Gastroesophageal sphincter (tissue), 3 donors: Measurements from ENCODE around the gene NEK10.

ENCODE experiments used
- CTCF ChIP-seq, 4 experiments: fragments of 200-600 bp in 2 of 4; fragments of 450-650 bp in 2 of 4; sonication (generic) in 1 of 4; IDR thresholded peaks; one replicate each; pipeline ENCODE4 v1.5.1; 2017 to 2019; ENCODE audit warnings: antibody characterized with exemption in 4 of 4, mild to moderate bottlenecking in 2 of 4, moderate library complexity in 2 of 4
- POLR2A ChIP-seq, 2 donors: fragments of 450-650 bp; IDR thresholded peaks; one replicate each; pipeline ENCODE4 v1.6.1; 2017; ENCODE audit warnings: antibody characterized with exemption in 2 of 2, mild to moderate bottlenecking in 2 of 2, moderate library complexity in 1 of 2
- POLR2AphosphoS5 ChIP-seq: sonication (generic); formaldehyde crosslinking; IDR thresholded peaks from one replicate; pipeline ENCODE4 v1.6.1; 2017; ENCODE audit warnings: antibody characterized with exemption

GRCh38 chr3:27319304-27319703 is 49.9 kb downstream of the NEK10 start:
- TF ChIP-seq CTCF (IDR thresholded peaks at IDR 0.05) (no peak), POLR2AphosphoS5 (no peak), POLR2A (IDR thresholded peaks at IDR 0.05) (no peak)
